H1 (cell line): ENCODE data around the gene FARP2.

Experiments used
- BACH1 ChIP-seq: IDR thresholded peaks from 2 replicates; pipeline ENCODE4 v1.6.1; 2012; ENCODE audit warnings: low read length, improper control_type of control experiment
- CBX8 ChIP-seq: fragments of 300-800, 300-1000 bp; sonication (generic); IDR thresholded peaks from 2 replicates; pipeline ENCODE4 v1.7.1; 2016; ENCODE audit warnings: low read depth, low read length, borderline replicate concordance
- CREB1 ChIP-seq: IDR thresholded peaks from 2 replicates; pipeline ENCODE4 v1.6.1; 2012; ENCODE audit warnings: inconsistent platforms
- CTCF ChIP-seq, 3 experiments: IDR thresholded peaks; 1 replicate in 2 of 3; 2 replicates in 1 of 3; pipeline versions ENCODE4 v1.5.1 to v1.6.1; 2011; ENCODE audit warnings: low read length in 3 of 3, mild to moderate bottlenecking in 3 of 3, inconsistent platforms in 2 of 3, low read depth in 1 of 3, moderate library complexity in 1 of 3; ENCODE audit not compliant: insufficient read depth in 1 of 3; ENCODE audit errors: control extremely low read depth in 1 of 3
- EP300 ChIP-seq, 2 experiments: IDR thresholded peaks; 1 replicate in 1 of 2; 2 replicates in 1 of 2; pipeline ENCODE4 v1.6.1; 2011 to 2012; ENCODE audit warnings: low read depth in 2 of 2, low read length in 2 of 2, mild to moderate bottlenecking in 2 of 2, borderline replicate concordance in 1 of 2, inconsistent platforms in 1 of 2, moderate library complexity in 1 of 2
- EZH2 ChIP-seq: fragments of 200-600 bp; sonication (generic); IDR thresholded peaks from 2 replicates; pipeline ENCODE4 v1.7.1; 2012; ENCODE audit warnings: low read depth, mild to moderate bottlenecking, moderate library complexity, low read length, inconsistent platforms; ENCODE audit not compliant: severe bottlenecking
- FOSL1 ChIP-seq: IDR thresholded peaks from 2 replicates; pipeline ENCODE4 v1.6.1; 2011; ENCODE audit warnings: mild to moderate bottlenecking, low read depth, low read length, moderate library complexity; ENCODE audit not compliant: insufficient read depth
- SUZ12 ChIP-seq: fragments of 200-600 bp; sonication (generic); IDR thresholded peaks from 2 replicates; pipeline ENCODE4 v1.6.1; 2012; ENCODE audit warnings: mild to moderate bottlenecking, inconsistent platforms, low read length, moderate library complexity, mixed read lengths
- TCF12 ChIP-seq: IDR thresholded peaks from 2 replicates; pipeline ENCODE4 v1.6.1; 2011; ENCODE audit warnings: low read depth, mild to moderate bottlenecking, low read length
- YY1 ChIP-seq: IDR thresholded peaks from 2 replicates; pipeline ENCODE4 v1.6.1; 2011; ENCODE audit warnings: low read depth, mild to moderate bottlenecking, low read length
- TF ChIP-seq, protein P1 (sequence below): IDR thresholded peaks from 2 replicates; pipeline ENCODE4 v1.6.1; 2011; ENCODE audit warnings: low read length, improper control_type of control experiment

DNA sequence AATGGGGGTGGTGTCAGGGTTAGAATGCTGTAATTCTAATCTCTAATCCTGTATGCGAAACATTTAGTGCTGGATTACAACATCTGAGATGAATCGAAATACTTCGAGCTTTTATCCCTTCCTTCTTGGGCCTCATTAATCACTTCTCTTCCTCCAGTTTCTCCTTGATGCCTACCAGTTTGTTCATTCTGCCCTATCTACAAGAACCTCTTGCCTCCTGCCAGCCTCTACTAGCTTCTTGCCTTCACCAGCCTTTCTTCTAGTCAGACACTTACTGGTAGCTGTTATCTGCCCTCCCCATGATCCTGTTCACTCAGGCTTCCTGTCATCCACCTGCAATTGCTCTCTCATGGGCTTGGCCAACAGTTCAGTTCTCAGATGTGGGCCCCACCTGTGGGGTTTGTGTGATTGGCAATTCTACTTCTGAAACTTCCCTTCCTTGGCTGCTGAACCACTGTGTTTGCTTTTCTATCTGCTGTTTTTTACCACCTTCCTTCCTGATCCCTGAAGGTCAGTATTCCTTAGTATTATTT is 15.4 kb upstream of the FARP2 start:
- TF ChIP-seq FOSL1 (no peak), CTCF (IDR thresholded peaks at IDR 0.05; ENCODE audit: control extremely low read depth in 1 of 3, insufficient read depth in 1 of 3, low read depth in 1 of 3, low read length in 3 of 3) (no peak), SUZ12 (no peak), TCF12 (no peak), CREB1 (no peak), CBX8 (no peak), EP300 (IDR thresholded peaks at IDR 0.05; ENCODE audit: borderline replicate concordance in 1 of 2, low read depth in 2 of 2, low read length in 2 of 2) (no peak), BACH1 (no peak), YY1 (no peak), EZH2 (no peak)
- TF ChIP-seq, protein P1, sequence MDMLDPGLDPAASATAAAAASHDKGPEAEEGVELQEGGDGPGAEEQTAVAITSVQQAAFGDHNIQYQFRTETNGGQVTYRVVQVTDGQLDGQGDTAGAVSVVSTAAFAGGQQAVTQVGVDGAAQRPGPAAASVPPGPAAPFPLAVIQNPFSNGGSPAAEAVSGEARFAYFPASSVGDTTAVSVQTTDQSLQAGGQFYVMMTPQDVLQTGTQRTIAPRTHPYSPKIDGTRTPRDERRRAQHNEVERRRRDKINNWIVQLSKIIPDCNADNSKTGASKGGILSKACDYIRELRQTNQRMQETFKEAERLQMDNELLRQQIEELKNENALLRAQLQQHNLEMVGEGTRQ: no peak
